Endothelial cell of umbilical vein (primary cell): Measurements from ENCODE around the gene TNN. TPM values are rescaled to one million over a fixed set of nuclear protein-coding genes. Genes with fewer than 3 reads are reported as not detected.

Experiments used
- BruUV-seq: library from RNA; stranded (reverse); fragments of 400-500 nt; replicated peaks from 2 replicates; lab custom pipeline; 2021; lab: Mats Ljungman, UMichigan
- CTCF ChIA-PET: fragments of 300-600, 350-600 bp; sonication (Branson Sonifier 250); formaldehyde crosslinking; loops from one replicate; lab custom pipeline; 2021; ENCODE audit warnings: antibody characterized with exemption, inconsistent platforms; lab: Charles Lee
- POLR2A ChIA-PET: fragments of 300-600, 350-600 bp; sonication (Branson Sonifier 250); formaldehyde crosslinking; loops from one replicate; lab custom pipeline; 2021; ENCODE audit warnings: antibody characterized with exemption, inconsistent platforms; lab: Charles Lee
- DNase-seq: peaks from one replicate; pipeline ENCODE4 v3.0.0-alpha.2; 2011; ENCODE audit warnings: low read depth, low spot score
- FAIRE-seq: peaks from 2 replicates; lab custom pipeline; 2011; peaks lifted over from hg19 to GRCh38; lab: Jason Lieb, UNC
- H2AFZ ChIP-seq: 2 replicates; pipeline ENCODE4 v1.6.0; 2012; ENCODE audit warnings: low read depth, low read length, control low read depth, inconsistent platforms
- H3K27ac ChIP-seq: 2 replicates; pipeline ENCODE4 v1.5.1; 2011; ENCODE audit warnings: low read depth, mild to moderate bottlenecking, control low read depth, low read length, moderate library complexity; ENCODE audit not compliant: insufficient read depth
- H3K27me3 ChIP-seq, 2 experiments: 2 replicates each; pipeline versions ENCODE4 v1.6.0 to v1.6.1; 2011; ENCODE audit warnings: low read length in 2 of 2, mixed read lengths in 1 of 2; ENCODE audit not compliant: control insufficient read depth in 2 of 2, insufficient read depth in 2 of 2
- H3K36me3 ChIP-seq, 2 experiments: 2 replicates in 1 of 2; 3 replicates in 1 of 2; pipeline ENCODE4 v1.5.1; 2011; ENCODE audit warnings: low read length in 2 of 2, mild to moderate bottlenecking in 1 of 2, moderate library complexity in 1 of 2; ENCODE audit not compliant: control insufficient read depth in 2 of 2, insufficient read depth in 2 of 2; ENCODE audit errors: extremely low read depth in 1 of 2
- H3K4me1 ChIP-seq: 3 replicates; pipeline ENCODE4 v1.5.1; 2011; ENCODE audit warnings: mild to moderate bottlenecking, low read length; ENCODE audit not compliant: control insufficient read depth, insufficient read depth; ENCODE audit errors: extremely low read depth
- H3K4me2 ChIP-seq: 2 replicates; pipeline ENCODE4 v1.6.1; 2011; ENCODE audit warnings: low read length, control low read depth, mixed read lengths; ENCODE audit not compliant: insufficient read depth
- H3K4me3 ChIP-seq, 3 experiments: fragments of 200-600 bp in 1 of 3; sonication (generic), shearing (Covaris generic) in 1 of 3; replicated peaks in 1 of 3; 2 replicates each; pipeline ENCODE4 v1.5.1; 2011 to 2016; ENCODE audit warnings: control low read depth in 3 of 3, low read length in 3 of 3, mild to moderate bottlenecking in 2 of 3, inconsistent platforms in 1 of 3, low read depth in 1 of 3, moderate library complexity in 1 of 3; ENCODE audit not compliant: insufficient read depth in 1 of 3
- H3K79me2 ChIP-seq: 2 replicates; pipeline ENCODE4 v1.6.0; 2012; ENCODE audit warnings: low read length, inconsistent platforms; ENCODE audit not compliant: control insufficient read depth, insufficient read depth
- H3K9ac ChIP-seq: replicated peaks from 2 replicates; pipeline ENCODE3; 2011; ENCODE audit warnings: low read length, control low read depth; ENCODE audit not compliant: insufficient read depth; ENCODE audit errors: extremely low read depth
- H3K9me1 ChIP-seq: replicated peaks from 3 replicates; pipeline ENCODE4 v1.6.0; 2011; ENCODE audit warnings: mild to moderate bottlenecking, low read length; ENCODE audit not compliant: control insufficient read depth, insufficient read depth; ENCODE audit errors: extremely low read depth
- H3K9me3 ChIP-seq: replicated peaks from 2 replicates; pipeline ENCODE4 v1.5.1; 2012; ENCODE audit warnings: low read length, inconsistent platforms; ENCODE audit not compliant: control insufficient read depth, insufficient read depth
- H4K20me1 ChIP-seq: replicated peaks from 2 replicates; pipeline ENCODE3; 2011; ENCODE audit warnings: mild to moderate bottlenecking, low read length; ENCODE audit not compliant: control insufficient read depth, insufficient read depth; ENCODE audit errors: extremely low read depth
- EZH2 ChIP-seq: IDR thresholded peaks from 2 replicates; pipeline ENCODE4 v1.6.1; 2012; ENCODE audit warnings: borderline replicate concordance, low read depth, mild to moderate bottlenecking, moderate library complexity, low read length, inconsistent platforms; ENCODE audit not compliant: severe bottlenecking
- FOS ChIP-seq: IDR thresholded peaks from 2 replicates; pipeline ENCODE4 v1.6.1; 2011; ENCODE audit warnings: mild to moderate bottlenecking, low read length, moderate library complexity, borderline replicate concordance; ENCODE audit not compliant: insufficient read depth
- GATA2 ChIP-seq: IDR thresholded peaks from 2 replicates; pipeline ENCODE4 v1.7.0; 2011; ENCODE audit warnings: low read depth, mild to moderate bottlenecking, moderate library complexity, mixed read lengths, low read length; ENCODE audit not compliant: insufficient read length, insufficient read depth
- dilution Hi-C: fragments of 300-500 bp; cut with MboI; formaldehyde crosslinking; loops from one replicate; pipeline ENCODE4 v1.15.0; 2019; ENCODE audit warnings: low sequenced_read_pairs; ENCODE audit not compliant: extremely low pct_ligation_motif_present
- intact Hi-C: fragments of 100-400 bp; cut with micrococcal nuclease; formaldehyde crosslinking; loops from one replicate; pipeline ENCODE4 v1.10.0; 2022
- polyA plus RNA-seq, 4 experiments: library from polyadenylated mRNA; depleted of rRNA in 3 of 4; stranded (reverse) in 3 of 4; unstranded in 1 of 4; fragments of >200 nt; gene quantifications; 2 replicates each; pipeline versions ENCODE4 v1.2.1 to v1.2.3, GENCODE V29; 2011 to 2012; ENCODE audit warnings: missing spikeins in 1 of 4
- total RNA-seq: library from RNA; stranded (reverse); gene quantifications from 2 replicates; pipeline ENCODE4 v1.2.3, GENCODE V29; 2021
- TF ChIP-seq, protein P1 (sequence below): IDR thresholded peaks from 2 replicates; pipeline ENCODE4 v1.6.1; 2011; ENCODE audit not compliant: insufficient read depth, insufficient read length
- TF ChIP-seq, protein P2 (sequence below), 2 donors: IDR thresholded peaks; 1 replicate in 1 of 2; 2 replicates in 1 of 2; pipeline ENCODE4 v1.5.1; 2011; ENCODE audit warnings: low read length in 2 of 2, mild to moderate bottlenecking in 2 of 2, moderate library complexity in 2 of 2, control low read depth in 1 of 2, inconsistent platforms in 1 of 2, low read depth in 1 of 2; ENCODE audit not compliant: insufficient read depth in 1 of 2; ENCODE audit errors: extremely low read depth in 1 of 2

TNN gene
- total and polyA plus RNA-seq, 2 donors (not counting 3 experiments of a cell fraction or from before 2014, with no cell fraction given), result not detected

GRCh38 chr1:175134500-175134899 is 66.9 kb downstream of the TNN start:
- BruUV-seq, result no TSS peak
- Histone ChIP-seq H3K4me3 (no peak overlapping the region), H3K36me3 (no peaks in the 10 kb centered on the region), H3K4me1 (no peaks in the 10 kb centered on the region), H2AFZ (no peak overlapping the region), H3K27ac (no peak overlapping the region), H3K9me1 (no peaks in the 10 kb centered on the region), H3K4me2 (no peak overlapping the region), H3K79me2 (no peaks in the 10 kb centered on the region), H3K9ac (no peak overlapping the region), H3K9me3 (no peaks in the 10 kb centered on the region), H3K27me3 (peaks cover 5% of the 10 kb centered on the region in 2 experiments), H4K20me1 (no peaks in the 10 kb centered on the region)
- ChIA-PET POLR2A (no interaction called here), CTCF (interaction anchor here (0.9 to 2.7 kb wide), 3 partner anchors 9 to 17 kb away, joined by 4 to 14 read pairs (median 5); no protein-coding TSS in a partner anchor)
- dilution Hi-C loops, result no loop called here
- FAIRE-seq, result no peak
- no peak for DNase-seq
- TF ChIP-seq GATA2, result no peak
- TF ChIP-seq, protein P1, sequence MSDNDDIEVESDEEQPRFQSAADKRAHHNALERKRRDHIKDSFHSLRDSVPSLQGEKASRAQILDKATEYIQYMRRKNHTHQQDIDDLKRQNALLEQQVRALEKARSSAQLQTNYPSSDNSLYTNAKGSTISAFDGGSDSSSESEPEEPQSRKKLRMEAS, result no peak
- TF ChIP-seq, protein P2, sequence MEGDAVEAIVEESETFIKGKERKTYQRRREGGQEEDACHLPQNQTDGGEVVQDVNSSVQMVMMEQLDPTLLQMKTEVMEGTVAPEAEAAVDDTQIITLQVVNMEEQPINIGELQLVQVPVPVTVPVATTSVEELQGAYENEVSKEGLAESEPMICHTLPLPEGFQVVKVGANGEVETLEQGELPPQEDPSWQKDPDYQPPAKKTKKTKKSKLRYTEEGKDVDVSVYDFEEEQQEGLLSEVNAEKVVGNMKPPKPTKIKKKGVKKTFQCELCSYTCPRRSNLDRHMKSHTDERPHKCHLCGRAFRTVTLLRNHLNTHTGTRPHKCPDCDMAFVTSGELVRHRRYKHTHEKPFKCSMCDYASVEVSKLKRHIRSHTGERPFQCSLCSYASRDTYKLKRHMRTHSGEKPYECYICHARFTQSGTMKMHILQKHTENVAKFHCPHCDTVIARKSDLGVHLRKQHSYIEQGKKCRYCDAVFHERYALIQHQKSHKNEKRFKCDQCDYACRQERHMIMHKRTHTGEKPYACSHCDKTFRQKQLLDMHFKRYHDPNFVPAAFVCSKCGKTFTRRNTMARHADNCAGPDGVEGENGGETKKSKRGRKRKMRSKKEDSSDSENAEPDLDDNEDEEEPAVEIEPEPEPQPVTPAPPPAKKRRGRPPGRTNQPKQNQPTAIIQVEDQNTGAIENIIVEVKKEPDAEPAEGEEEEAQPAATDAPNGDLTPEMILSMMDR (IDR thresholded peaks at IDR 0.05; ENCODE audit: extremely low read depth in 1 of 2, insufficient read depth in 1 of 2, low read depth in 1 of 2, low read length in 2 of 2), result no peak
- intact Hi-C loops, result no loop called here

- H3K9me3 ChIP-seq, result no peaks in the 10 kb centered on the region
- H2AFZ ChIP-seq, result no peak overlapping the region
- TF ChIP-seq, protein P2 (IDR thresholded peaks at IDR 0.05; ENCODE audit: extremely low read depth in 1 of 2, insufficient read depth in 1 of 2, low read depth in 1 of 2, low read length in 2 of 2), result no peak
- TF ChIP-seq FOS, result no peak
- TF ChIP-seq EZH2, result no peak
- TF ChIP-seq, protein P1, result no peak
- intact Hi-C loops, result no loop called here
- peaks cover 0 to 5% of the 10 kb centered on the region in 2 experiments for H3K27me3 ChIP-seq
- no peak for FAIRE-seq
- H4K20me1 ChIP-seq, result no peaks in the 10 kb centered on the region
- no peaks in the 10 kb centered on the region for H3K9me1 ChIP-seq
- no peak overlapping the region for H3K4me3 ChIP-seq
- H3K4me2 ChIP-seq, result no peak overlapping the region
- H3K79me2 ChIP-seq, result no peaks in the 10 kb centered on the region
- H3K27ac ChIP-seq, result no peak overlapping the region
- no peak for DNase-seq
- ChIA-PET POLR2A (no interaction called here), CTCF (interaction anchor here (0.7 to 2.2 kb wide), 4 partner anchors 10 to 107 kb away, joined by 3 to 16 read pairs (median 8); no protein-coding TSS in a partner anchor)
- H3K4me1 ChIP-seq, result no peaks in the 10 kb centered on the region
- H3K36me3 ChIP-seq, result no peaks in the 10 kb centered on the region
- no TSS peak for BruUV-seq
- H3K9ac ChIP-seq, result no peak overlapping the region
- dilution Hi-C loops, result no loop called here
These were observed 68.6 kb downstream of the TNN start for GRCh38 chr1:175136246-175136645.
